Naive thymus-derived CD8-positive, alpha-beta T cell (primary cell): ENCODE measurements around the gene DNASE1. TPM values are rescaled to one million over a fixed set of nuclear protein-coding genes. Genes with fewer than 3 reads are reported as not detected.
"Not testable (repeated sequence)": the region's sequence is repeated elsewhere in the genome, so short reads cannot be mapped to it uniquely, and the experiment has no call there.

Source experiments
- ATAC-seq, 2 donors: fragments of 150-1000 bp; cut with Tn5 transposase in 1 of 2; sonication (Bioruptor Pico), chemical (Tn5 transposase) in 1 of 2; 1 replicate in 1 of 2; 2 replicates in 1 of 2; pipeline ENCODE4 v1.10.0; 2021; ENCODE audit warnings: mild to moderate bottlenecking in 2 of 2, moderate library complexity in 2 of 2
- POLR2A ChIA-PET: fragments of 350-600 bp; sonication (Branson Sonifier 250); formaldehyde crosslinking; loops from one replicate; lab custom pipeline; 2021; ENCODE audit warnings: antibody characterized with exemption; lab: Charles Lee
- DNase-seq, 10 donors: peaks; one replicate each; pipeline versions ENCODE4 v3.0.0 to v3.0.0-alpha.2; 2020 to 2022
- H3K27ac Mint-ChIP-seq, 10 donors: one replicate each; pipeline ENCODE4 v1.8.0; 2020 to 2022; ENCODE audit warnings: mild to moderate bottlenecking in 10 of 10, mixed read lengths in 10 of 10, moderate library complexity in 4 of 10, inconsistent platforms in 1 of 10
- H3K27me3 Mint-ChIP-seq, 5 donors: one replicate each; pipeline ENCODE4 v1.8.0; 2021 to 2022; ENCODE audit warnings: mixed read lengths in 5 of 5
- H3K36me3 Mint-ChIP-seq, 3 donors: one replicate each; pipeline ENCODE4 v1.8.0; 2020 to 2022; ENCODE audit warnings: mixed read lengths in 3 of 3, mild to moderate bottlenecking in 2 of 3, inconsistent platforms in 1 of 3
- H3K4me1 Mint-ChIP-seq, 4 donors: one replicate each; pipeline ENCODE4 v1.8.0; 2021 to 2022; ENCODE audit warnings: mixed read lengths in 4 of 4
- H3K4me3 Mint-ChIP-seq, 10 donors: one replicate each; pipeline ENCODE4 v1.8.0; 2020 to 2022; ENCODE audit warnings: mild to moderate bottlenecking in 10 of 10, mixed read lengths in 10 of 10, moderate library complexity in 6 of 10, inconsistent platforms in 1 of 10
- H3K9me3 Mint-ChIP-seq, 9 donors: one replicate each; pipeline ENCODE4 v1.8.0; 2020 to 2022; ENCODE audit warnings: mixed read lengths in 9 of 9, mild to moderate bottlenecking in 3 of 9, inconsistent platforms in 1 of 9, moderate library complexity in 1 of 9
- polyA plus RNA-seq, 3 donors: library from polyadenylated mRNA; unstranded; fragments of 300-500 nt; fragmentation: Illumina TruSeq; gene quantifications; one replicate each; pipeline ENCODE4 v1.2.3, GENCODE V29; 2021
- total RNA-seq, 8 experiments: library from RNA in 2 of 8; stranded (reverse) in 2 of 8; gene quantifications; one replicate each; pipeline ENCODE4 v1.2.3 and lab custom pipeline; 2021 to 2026

The DNASE1 gene
- total and polyA plus RNA-seq, 5 experiments from 2014 or later: 1.5 to 56.7 (median 15.4) TPM

DNA sequence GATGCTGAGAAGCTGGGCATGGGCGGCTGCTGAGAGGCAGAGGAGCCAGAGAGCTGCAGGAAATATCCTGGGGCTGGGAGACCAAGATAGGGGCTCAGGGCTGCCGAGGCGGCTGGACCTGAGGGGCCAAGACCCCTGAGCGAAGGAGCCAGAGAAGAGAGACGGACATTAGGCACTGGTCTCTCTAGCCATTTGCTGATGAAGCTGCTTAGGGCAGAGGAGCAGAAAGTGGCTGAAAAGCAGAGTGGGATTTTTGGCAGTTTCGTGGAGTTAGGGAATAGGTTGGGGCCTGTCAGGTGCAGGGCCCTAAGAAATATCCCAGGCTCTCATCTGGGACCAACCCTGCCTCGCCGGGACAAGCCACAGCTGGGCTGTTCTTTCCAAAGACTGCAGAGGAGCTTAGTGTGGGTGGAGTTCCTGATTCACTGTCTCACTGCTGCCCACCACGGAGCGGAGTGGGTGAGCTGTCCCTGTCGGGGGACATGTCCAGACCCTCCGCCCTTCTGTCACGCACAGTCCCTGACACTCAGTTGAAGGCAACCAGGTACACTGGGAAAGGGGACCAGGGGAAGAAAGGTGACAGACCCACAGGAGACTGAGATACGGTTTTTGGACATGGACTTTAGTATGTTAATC, 11.3 kb upstream of the DNASE1 start:
- DNase-seq (no peak), ATAC-seq (no peak)
- H3K36me3 Mint-ChIP-seq: peaks cover 0 to 28% (median 5%) of the 10 kb centered on the region in 3 donors
- H3K27me3 Mint-ChIP-seq: no peaks in the 10 kb centered on the region
- POLR2A ChIA-PET: interaction anchor here (1.3 kb wide), 1 partner anchor 16 kb away, joined by 3 read pairs; no protein-coding TSS in a partner anchor
- peaks cover 8 to 20% (median 13%) of the 10 kb centered on the region in 4 donors for H3K4me1 Mint-ChIP-seq
- H3K9me3 Mint-ChIP-seq: no peaks in the 10 kb centered on the region
- H3K27ac Mint-ChIP-seq: peak overlapping the region in 1 of 10 donors; percentile 47
- no peak overlapping the region for H3K4me3 Mint-ChIP-seq

GRCh38 chr16:3645108-3645503, 9.4 kb upstream of the DNASE1 start:
- H3K27ac Mint-ChIP-seq: peak overlapping the region in 1 of 10 donors; percentile 19
- no peaks in the 10 kb centered on the region for H3K9me3 Mint-ChIP-seq
- peaks cover 0 to 5% (median 3%) of the 10 kb centered on the region in 4 donors for H3K4me1 Mint-ChIP-seq
- H3K36me3 Mint-ChIP-seq: peaks cover 0 to 30% (median 5%) of the 10 kb centered on the region in 3 donors
- no peak for ATAC-seq
- H3K4me3 Mint-ChIP-seq: no peak overlapping the region
- POLR2A ChIA-PET: no interaction called here
- no peaks in the 10 kb centered on the region for H3K27me3 Mint-ChIP-seq
- no peak for DNase-seq

DNA sequence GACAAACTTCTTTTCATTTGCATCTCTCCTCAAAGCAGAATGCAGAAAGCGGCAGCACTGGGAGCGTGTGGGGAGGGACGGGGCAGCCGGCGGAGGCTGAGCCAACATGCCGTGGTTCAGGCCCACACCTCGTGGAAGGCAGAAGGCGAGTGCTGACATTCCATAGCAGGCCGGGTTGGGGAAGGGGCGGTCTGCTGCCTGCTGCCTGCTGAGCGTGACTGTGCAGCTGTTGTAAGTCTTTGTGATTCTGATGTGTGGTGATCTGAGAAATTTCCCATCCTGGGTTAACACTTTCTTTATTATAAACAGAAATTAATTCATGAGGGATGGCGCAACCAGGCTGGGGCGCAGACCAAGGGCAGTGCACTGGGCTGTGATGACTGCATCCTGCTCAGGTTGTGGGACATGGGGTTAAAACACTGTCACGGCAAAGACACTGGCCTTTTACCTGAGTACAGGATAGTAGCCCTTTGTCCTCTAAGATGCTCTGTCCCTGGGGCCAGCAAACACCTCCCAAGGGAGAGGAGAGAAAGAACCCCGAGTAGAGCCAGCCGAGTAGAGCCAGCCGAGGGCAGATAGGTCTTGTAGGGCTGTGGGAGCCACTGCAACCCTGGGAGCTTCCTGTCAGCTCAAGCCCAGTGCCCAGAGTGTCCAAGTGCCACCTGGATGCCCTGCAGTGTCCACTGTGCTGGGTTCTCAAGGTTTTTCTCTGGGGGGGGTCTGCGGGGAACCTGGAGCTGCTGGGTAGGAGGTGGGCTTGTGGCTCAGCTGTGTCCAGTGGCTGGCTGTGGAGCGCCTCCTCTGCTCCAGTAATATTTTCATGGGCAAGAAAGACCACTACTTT, 8.8 kb upstream of the DNASE1 start:
- H3K27ac Mint-ChIP-seq: peak overlapping the region in 4 of 10 donors; percentile 19 to 62 (median 34)
- H3K9me3 Mint-ChIP-seq: no peaks in the 10 kb centered on the region
- H3K4me3 Mint-ChIP-seq: no peak overlapping the region
- no peak for DNase-seq
- peaks cover 0 to 32% (median 5%) of the 10 kb centered on the region in 3 donors for H3K36me3 Mint-ChIP-seq
- POLR2A ChIA-PET: no interaction called here
- no peak for ATAC-seq
- peaks cover 0 to 2% (median 1%) of the 10 kb centered on the region in 4 donors for H3K4me1 Mint-ChIP-seq
- H3K27me3 Mint-ChIP-seq: no peaks in the 10 kb centered on the region

GRCh38 chr16:3646348-3646920, 8.1 kb upstream of the DNASE1 start:
- peak in 1 of 10 donors; percentile 1 for DNase-seq
- no peak for ATAC-seq
- Mint-ChIP-seq H3K4me1 (peaks cover 0 to 2% (median 1%) of the 10 kb centered on the region in 4 donors), H3K4me3 (no peak overlapping the region), H3K9me3 (no peaks in the 10 kb centered on the region), H3K27me3 (no peaks in the 10 kb centered on the region), H3K36me3 (peaks cover 0 to 36% (median 7%) of the 10 kb centered on the region in 3 donors), H3K27ac (peak overlapping the region in 4 of 10 donors; percentile 32 to 62 (median 44))
- POLR2A ChIA-PET: no interaction called here

GRCh38 chr16:3650631-3651265, 3.7 kb upstream of the DNASE1 start:
- H3K36me3 Mint-ChIP-seq: peaks cover 0 to 26% (median 2%) of the 10 kb centered on the region in 3 donors
- H3K27ac Mint-ChIP-seq: peak overlapping the region in 7 of 10 donors; percentile 9 to 84 (median 44)
- no peaks in the 10 kb centered on the region for H3K27me3 Mint-ChIP-seq
- ATAC-seq: no peak
- H3K4me3 Mint-ChIP-seq: no peak overlapping the region
- POLR2A ChIA-PET: no interaction called here
- H3K4me1 Mint-ChIP-seq: peaks cover 0 to 6% (median 4%) of the 10 kb centered on the region in 4 donors
- H3K9me3 Mint-ChIP-seq: no peaks in the 10 kb centered on the region
- DNase-seq: no peak

DNA sequence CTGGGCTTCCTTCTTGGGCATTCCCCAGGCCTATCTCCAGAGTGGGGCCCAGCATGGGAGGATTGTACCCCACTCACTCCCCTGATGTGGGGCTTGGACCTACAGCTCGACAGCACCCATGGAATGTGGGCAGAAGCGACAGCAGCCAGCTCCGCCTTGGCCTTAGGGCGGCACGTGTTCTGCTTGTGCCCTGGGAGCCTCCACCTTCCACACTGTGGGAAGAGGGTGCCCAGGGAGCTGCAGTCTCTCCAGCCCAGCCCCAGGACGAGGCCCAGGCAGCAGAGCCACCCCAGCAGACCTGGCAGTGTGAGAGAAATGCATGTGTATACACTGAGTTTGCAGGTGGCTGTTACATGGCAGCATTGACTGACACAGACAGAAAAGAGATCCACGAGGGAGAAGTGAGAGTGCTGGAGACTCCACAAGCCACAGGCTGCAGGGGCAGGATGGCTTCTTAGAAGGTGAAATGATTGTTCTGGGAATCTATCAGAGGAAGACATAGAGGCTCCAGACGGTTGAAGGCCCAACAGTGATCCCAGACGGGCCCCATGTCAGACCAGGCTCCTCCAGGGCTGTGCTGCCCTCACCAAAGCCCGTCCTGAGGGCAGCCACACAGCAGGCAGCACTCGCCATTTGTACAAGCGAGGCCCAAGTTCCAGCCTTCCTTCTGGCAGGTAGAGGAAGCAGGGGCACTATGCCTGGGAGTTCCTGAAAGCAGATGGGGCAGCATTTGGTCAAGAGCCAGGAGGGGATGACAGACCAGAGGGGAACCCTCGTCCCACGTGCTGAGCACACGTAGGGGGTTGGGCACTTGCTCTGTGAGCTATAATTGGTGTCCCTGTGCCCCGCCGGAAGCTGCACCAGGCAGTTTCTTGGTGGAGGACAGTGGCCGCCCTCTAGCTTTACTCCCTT, 2.8 kb upstream of the DNASE1 start:
- H3K9me3 Mint-ChIP-seq: no peaks in the 10 kb centered on the region
- peak overlapping the region in 3 of 10 donors; percentile 20 to 59 (median 22) for H3K27ac Mint-ChIP-seq
- ATAC-seq (no peak), DNase-seq (no peak)
- POLR2A ChIA-PET: no interaction called here
- peaks cover 0 to 24% (median 2%) of the 10 kb centered on the region in 3 donors for H3K36me3 Mint-ChIP-seq
- H3K4me3 Mint-ChIP-seq: no peak overlapping the region
- no peaks in the 10 kb centered on the region for H3K27me3 Mint-ChIP-seq
- H3K4me1 Mint-ChIP-seq: peaks cover 0 to 6% (median 2%) of the 10 kb centered on the region in 4 donors

GRCh38 chr16:3652373-3653195, 1.9 kb upstream of the DNASE1 start:
- POLR2A ChIA-PET: no interaction called here
- Mint-ChIP-seq H3K36me3 (peaks cover 0 to 31% (median 2%) of the 10 kb centered on the region in 3 donors), H3K4me1 (peaks cover 0 to 6% (median 2%) of the 10 kb centered on the region in 4 donors), H3K4me3 (no peak overlapping the region), H3K9me3 (no peaks in the 10 kb centered on the region), H3K27me3 (no peaks in the 10 kb centered on the region), H3K27ac (peak overlapping the region in 2 of 10 donors; percentile 12 to 35)
- ATAC-seq (no peak), DNase-seq (no peak)

GRCh38 chr16:3655030-3655395, 522 bp downstream of the DNASE1 start:
- Mint-ChIP-seq H3K9me3 (no peaks in the 10 kb centered on the region), H3K27me3 (no peaks in the 10 kb centered on the region), H3K36me3 (peaks cover 0 to 51% (median 2%) of the 10 kb centered on the region in 3 donors), H3K27ac (peak overlapping the region in 3 of 10 donors; percentile 12 to 40 (median 31)), H3K4me1 (peaks cover 0 to 6% (median 2%) of the 10 kb centered on the region in 4 donors), H3K4me3 (no peak overlapping the region)
- DNase-seq: no peak
- no peak for ATAC-seq
- POLR2A ChIA-PET: no interaction called here

- POLR2A ChIA-PET: no interaction called here
- ATAC-seq (no peak), DNase-seq (no peak)
- H3K27ac Mint-ChIP-seq: peak overlapping the region in 4 of 10 donors; percentile 29 to 70 (median 36)
- H3K36me3 Mint-ChIP-seq: peaks cover 0 to 53% (median 2%) of the 10 kb centered on the region in 3 donors
- no peaks in the 10 kb centered on the region for H3K9me3 Mint-ChIP-seq
- no peaks in the 10 kb centered on the region for H3K27me3 Mint-ChIP-seq
- peaks cover 0 to 6% (median 2%) of the 10 kb centered on the region in 4 donors for H3K4me1 Mint-ChIP-seq
- no peak overlapping the region for H3K4me3 Mint-ChIP-seq
Measured at GRCh38 chr16:3655396-3656159, 1.1 kb downstream of the DNASE1 start.

- ATAC-seq, DNase-seq, H3K9me3 Mint-ChIP-seq, H3K4me1 Mint-ChIP-seq, H3K27me3 Mint-ChIP-seq, H3K4me3 Mint-ChIP-seq, POLR2A ChIA-PET: not testable (repeated sequence)
- Mint-ChIP-seq H3K36me3 (peaks cover 0 to 53% (median 2%) of the 10 kb centered on the region in 3 donors), H3K27ac (peak overlapping the region in 2 of 10 donors; percentile 18 to 70)
Measured at GRCh38 chr16:3656160-3656490, 1.6 kb downstream of the DNASE1 start.
